SK-N-SH treated with all-trans-retinoic acid at 6 μM for 48 hours (cell line): ENCODE measurements around the gene FDX1.

Experiments
- ARNTL ChIP-seq: fragments of 450-650 bp; formaldehyde crosslinking; IDR thresholded peaks from 2 replicates; pipeline ENCODE4 v1.5.0; 2020; ENCODE audit warnings: low read depth, mild to moderate bottlenecking, moderate library complexity, borderline replicate concordance
- BACH2 ChIP-seq: fragments of 250-450 bp; sonication (Bioruptor Pico); IDR thresholded peaks from 2 replicates; pipeline ENCODE4 v1.9.0; 2021; ENCODE audit warnings: mild to moderate bottlenecking, borderline replicate concordance
- CREB5 ChIP-seq: fragments of 250-450 bp; sonication (Bioruptor Pico); IDR thresholded peaks from 2 replicates; pipeline ENCODE4 v1.5.1; 2020; ENCODE audit warnings: low read depth, mild to moderate bottlenecking, moderate library complexity
- CSRNP3 ChIP-seq: fragments of 250-450 bp; sonication (Bioruptor Pico); IDR thresholded peaks from 2 replicates; pipeline ENCODE4 v1.5.1; 2021; ENCODE audit warnings: mild to moderate bottlenecking, moderate library complexity
- OSR1 ChIP-seq: fragments of 250-450 bp; sonication (Bioruptor Pico); IDR thresholded peaks from 2 replicates; pipeline ENCODE4 v1.8.0; 2022; ENCODE audit warnings: moderate library complexity, mild to moderate bottlenecking, inconsistent platforms
- PATZ1 ChIP-seq: fragments of 250-450 bp; sonication (Bioruptor Pico); IDR thresholded peaks from 2 replicates; pipeline ENCODE4 v1.8.0; 2020; ENCODE audit warnings: mild to moderate bottlenecking, moderate library complexity, borderline replicate concordance
- POU6F1 ChIP-seq: fragments of 250-450 bp; sonication (Bioruptor Pico); IDR thresholded peaks from 2 replicates; pipeline ENCODE4 v1.8.0; 2021; ENCODE audit warnings: low read depth, mild to moderate bottlenecking, moderate library complexity, borderline replicate concordance
- PPARA ChIP-seq: fragments of 250-450 bp; sonication (Bioruptor Pico); IDR thresholded peaks from 2 replicates; pipeline ENCODE4 v1.5.0; 2020; ENCODE audit warnings: mild to moderate bottlenecking, borderline replicate concordance
- RARB ChIP-seq: fragments of 250-450 bp; sonication (Bioruptor Pico); IDR thresholded peaks from 2 replicates; pipeline ENCODE4 v1.8.0; 2021; ENCODE audit warnings: mild to moderate bottlenecking, moderate library complexity
- TSHZ2 ChIP-seq: fragments of 250-450 bp; sonication (Bioruptor Pico); IDR thresholded peaks from 2 replicates; pipeline ENCODE4 v1.5.0; 2020; ENCODE audit warnings: mild to moderate bottlenecking, moderate library complexity
- ZFP3 ChIP-seq: fragments of 250-450 bp; sonication (Bioruptor Pico); IDR thresholded peaks from 2 replicates; pipeline ENCODE4 v1.5.0; 2020; ENCODE audit warnings: mild to moderate bottlenecking, moderate library complexity
- ZFP30 ChIP-seq: fragments of 450-650 bp; formaldehyde crosslinking; IDR thresholded peaks from 2 replicates; pipeline ENCODE4 v1.5.0; 2022; ENCODE audit warnings: mild to moderate bottlenecking, moderate library complexity
- ZNF70 ChIP-seq: fragments of 450-650 bp; formaldehyde crosslinking; IDR thresholded peaks from 2 replicates; pipeline ENCODE4 v1.5.0; 2020; ENCODE audit warnings: mild to moderate bottlenecking, moderate library complexity
- ZNF8 ChIP-seq: fragments of 450-650 bp; formaldehyde crosslinking; IDR thresholded peaks from 2 replicates; pipeline ENCODE4 v1.5.0; 2020; ENCODE audit warnings: mild to moderate bottlenecking, moderate library complexity

GRCh38 chr11:110450246-110450645, 20.5 kb downstream of the FDX1 start:
- TF ChIP-seq ZNF70 (CRISPR knock-in tag) (no peak), ZNF8 (no peak), ARNTL (CRISPR knock-in tag) (no peak), POU6F1 (CRISPR knock-in tag) (no peak), PATZ1 (CRISPR knock-in tag) (no peak), ZFP30 (CRISPR knock-in tag) (no peak), BACH2 (CRISPR knock-in tag) (no peak), ZFP3 (CRISPR knock-in tag) (no peak), TSHZ2 (no peak), PPARA (CRISPR knock-in tag) (no peak), CREB5 (CRISPR knock-in tag) (no peak), RARB (CRISPR knock-in tag) (no peak), OSR1 (no peak), CSRNP3 (CRISPR knock-in tag) (no peak)
